ENCODE measurements around the gene MTHFSD.

MTHFSD gene

DNA sequence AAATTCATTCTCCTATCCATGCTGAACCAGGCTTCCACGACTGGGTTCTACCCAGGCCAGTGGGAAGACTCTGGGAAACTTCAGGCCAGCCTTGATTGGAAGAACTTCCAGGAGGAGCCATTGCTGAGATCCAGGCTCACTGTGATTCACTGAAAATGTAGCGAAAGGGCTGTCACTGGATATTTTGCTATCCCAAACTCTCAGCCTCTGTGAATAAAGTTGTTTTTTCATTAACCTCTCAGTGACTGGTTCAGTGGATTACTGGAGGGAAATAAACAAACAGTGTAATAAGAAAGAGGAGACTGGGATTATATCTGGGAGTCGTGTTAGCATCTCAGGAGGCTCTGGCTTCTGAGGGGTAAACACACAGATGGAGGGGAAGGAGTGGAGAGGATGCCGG lies 26.4 kb upstream of the MTHFSD start:
- Histone ChIP-seq H3K27me3 (ENCODE audit: insufficient read depth, poor library complexity, severe bottlenecking) (no peaks in the 10 kb centered on the region), H3K4me3 (ENCODE audit: severe bottlenecking) (no peak overlapping the region), H3K4me1 (ENCODE audit: insufficient read depth, poor library complexity, severe bottlenecking) (peaks cover 20% of the 10 kb centered on the region), H3K36me3 (ENCODE audit: low read depth) (no peaks in the 10 kb centered on the region), H3K27ac (ENCODE audit: poor library complexity, severe bottlenecking) (no peak overlapping the region), H3K9me3 (ENCODE audit: severe bottlenecking) (no peaks in the 10 kb centered on the region)
- DNase-seq (ENCODE audit: low spot score) (no peak), ATAC-seq (ENCODE audit: low read depth) (no peak)
- no peak for TF ChIP-seq CTCF (IDR thresholded peaks at IDR 0.05; ENCODE audit: poor library complexity, severe bottlenecking)

DNA sequence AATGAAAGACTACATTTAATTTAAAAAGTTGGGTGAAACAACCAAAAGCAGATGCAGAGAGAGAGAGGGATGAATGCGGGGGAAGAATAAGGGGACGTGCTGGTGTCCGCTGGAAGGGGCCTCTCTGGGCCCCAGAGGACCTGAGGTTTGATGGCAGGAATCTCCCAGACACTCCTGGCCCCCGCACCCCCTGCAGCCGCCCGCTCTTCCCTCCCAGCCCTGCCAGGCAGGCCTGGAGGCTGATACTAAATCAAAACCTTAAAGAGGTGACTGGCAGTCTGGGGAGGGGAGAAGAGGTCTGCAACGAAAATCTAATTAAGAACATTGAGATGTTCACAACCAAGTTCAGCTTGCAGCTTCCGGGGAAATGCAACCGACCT lies 25.7 kb upstream of the MTHFSD start:
- no peak for TF ChIP-seq CTCF (IDR thresholded peaks at IDR 0.05; ENCODE audit: poor library complexity, severe bottlenecking)
- H3K4me1 ChIP-seq (ENCODE audit: insufficient read depth, poor library complexity, severe bottlenecking): peaks cover 16% of the 10 kb centered on the region
- H3K36me3 ChIP-seq (ENCODE audit: low read depth): no peaks in the 10 kb centered on the region
- no peak overlapping the region for H3K4me3 ChIP-seq (ENCODE audit: severe bottlenecking)
- ATAC-seq (ENCODE audit: low read depth) (no peak), DNase-seq (ENCODE audit: low spot score) (no peak)
- no peaks in the 10 kb centered on the region for H3K27me3 ChIP-seq (ENCODE audit: insufficient read depth, poor library complexity, severe bottlenecking)
- H3K27ac ChIP-seq (ENCODE audit: poor library complexity, severe bottlenecking): no peak overlapping the region
- H3K9me3 ChIP-seq (ENCODE audit: severe bottlenecking): no peaks in the 10 kb centered on the region

GRCh38 chr16:86580063-86580790 lies 25.2 kb upstream of the MTHFSD start:
- no peaks in the 10 kb centered on the region for H3K27me3 ChIP-seq (ENCODE audit: insufficient read depth, poor library complexity, severe bottlenecking)
- no peaks in the 10 kb centered on the region for H3K36me3 ChIP-seq (ENCODE audit: low read depth)
- TF ChIP-seq CTCF (IDR thresholded peaks at IDR 0.05; ENCODE audit: poor library complexity, severe bottlenecking): no peak
- no peaks in the 10 kb centered on the region for H3K9me3 ChIP-seq (ENCODE audit: severe bottlenecking)
- no peak overlapping the region for H3K27ac ChIP-seq (ENCODE audit: poor library complexity, severe bottlenecking)
- peaks cover 16% of the 10 kb centered on the region for H3K4me1 ChIP-seq (ENCODE audit: insufficient read depth, poor library complexity, severe bottlenecking)
- ATAC-seq (ENCODE audit: low read depth): no peak
- DNase-seq (ENCODE audit: low spot score): no peak
- H3K4me3 ChIP-seq (ENCODE audit: severe bottlenecking): peak overlapping the region; percentile 32

- H3K27me3 ChIP-seq (ENCODE audit: insufficient read depth, poor library complexity, severe bottlenecking): no peaks in the 10 kb centered on the region
- peak overlapping the region; percentile 32 for H3K4me3 ChIP-seq (ENCODE audit: severe bottlenecking)
- no peaks in the 10 kb centered on the region for H3K36me3 ChIP-seq (ENCODE audit: low read depth)
- peaks cover 16% of the 10 kb centered on the region for H3K4me1 ChIP-seq (ENCODE audit: insufficient read depth, poor library complexity, severe bottlenecking)
- DNase-seq (ENCODE audit: low spot score) (no peak), ATAC-seq (ENCODE audit: low read depth) (no peak)
- no peak for TF ChIP-seq CTCF (IDR thresholded peaks at IDR 0.05; ENCODE audit: poor library complexity, severe bottlenecking)
- no peaks in the 10 kb centered on the region for H3K9me3 ChIP-seq (ENCODE audit: severe bottlenecking)
- peak overlapping the region; percentile 83 for H3K27ac ChIP-seq (ENCODE audit: poor library complexity, severe bottlenecking)
Measured at GRCh38 chr16:86579268-86580062, 24.4 kb upstream of the MTHFSD start.
